Activated CD4-positive, alpha-beta T cell treated with anti-CD3 and anti-CD28 coated beads, Interleukin-10, Interleukin-2, amounts not matched to agents 100 ng/mL and 50 ng/mL, durations not matched to agents 16 hours and 8 hours (primary cell): Measurements from ENCODE around the gene SPON2.

ENCODE experiments used
- DNase-seq: peaks from one replicate; pipeline ENCODE4 v3.0.0-alpha.2; 2020

The SPON2 gene

DNA sequence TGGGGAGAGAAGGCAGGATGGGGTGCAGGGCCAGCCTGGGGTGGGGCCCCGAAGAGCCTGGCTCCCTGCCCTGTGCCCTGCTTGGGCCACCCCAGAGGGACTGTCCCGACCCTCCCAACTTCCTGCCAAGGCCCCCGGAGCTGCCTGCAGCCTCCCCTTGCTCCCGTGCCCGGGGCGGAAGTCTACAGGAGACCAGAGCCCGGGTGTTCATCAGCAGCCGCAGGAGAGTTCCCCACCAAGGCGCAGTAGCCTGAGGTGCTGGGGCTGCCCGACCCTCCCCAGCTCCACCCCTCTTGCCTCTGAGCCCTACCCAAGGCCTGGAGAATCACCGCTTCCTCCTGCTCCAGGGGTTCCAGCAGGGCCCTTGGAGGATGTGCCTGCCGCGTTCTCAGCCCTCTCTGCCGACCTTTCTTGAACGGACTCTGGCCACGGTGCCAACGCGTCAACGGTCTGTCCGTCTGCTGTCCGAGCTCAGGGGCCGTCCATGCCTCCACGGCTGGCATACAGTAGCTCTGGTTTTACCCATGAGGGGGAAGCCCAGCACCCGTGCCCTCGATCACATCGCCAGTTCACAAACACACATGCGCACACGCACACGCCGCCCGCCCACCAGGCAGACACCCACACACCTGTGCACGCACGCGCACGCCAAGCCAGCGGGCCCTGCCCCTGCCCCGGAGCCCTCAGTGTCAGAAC, 36.0 kb upstream of the SPON2 start:
- no peak for DNase-seq

DNA sequence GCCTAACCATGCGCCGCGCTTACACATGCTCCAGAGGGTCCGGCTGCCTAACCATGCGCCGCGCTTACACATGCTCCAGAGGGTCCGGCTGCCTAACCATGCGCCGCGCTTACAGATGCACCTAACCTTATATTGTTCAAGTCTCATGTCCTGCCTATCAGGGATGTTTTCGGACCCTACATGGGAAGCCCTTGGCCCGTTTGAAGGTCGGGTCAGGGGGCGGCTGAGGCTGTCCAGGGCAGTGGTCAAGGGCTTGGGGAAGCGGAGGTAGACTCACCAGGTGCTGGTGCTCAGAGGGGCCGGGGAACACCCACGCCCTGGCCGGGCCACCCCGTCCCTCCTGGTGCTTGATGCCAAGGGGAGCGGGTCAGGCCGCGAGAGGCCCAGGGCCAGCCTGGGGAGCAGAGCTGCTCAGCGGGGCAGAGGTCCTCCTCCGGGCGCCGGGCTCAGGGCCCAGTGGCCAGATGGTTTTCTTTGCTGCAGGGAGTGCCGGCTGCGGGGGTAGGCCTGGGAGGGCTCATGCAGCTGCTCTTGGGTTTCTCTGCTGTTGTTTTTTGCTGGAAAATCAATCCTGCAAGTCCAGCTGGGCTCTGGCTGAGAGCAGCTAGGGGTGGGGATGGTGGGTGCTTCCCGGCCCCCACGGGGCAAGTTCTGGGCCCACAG, 35.4 kb upstream of the SPON2 start:
- DNase-seq, result no peak

DNA sequence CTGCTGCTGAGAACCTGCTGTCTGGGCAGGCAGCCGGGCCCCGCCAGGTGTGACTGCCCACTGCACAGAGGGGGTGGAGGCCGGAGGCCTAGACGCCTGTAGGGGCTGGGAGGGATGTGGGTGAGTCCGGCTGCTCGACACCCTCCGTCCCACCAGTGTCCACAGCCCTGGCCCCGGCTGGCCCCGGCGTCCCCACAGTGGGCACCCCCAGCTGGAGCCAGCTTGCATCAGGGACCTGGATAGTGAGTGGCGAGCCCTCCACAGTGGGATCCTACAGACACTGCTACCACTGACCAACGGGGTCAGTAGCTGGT, 34.7 kb upstream of the SPON2 start:
- DNase-seq, result no peak

DNA sequence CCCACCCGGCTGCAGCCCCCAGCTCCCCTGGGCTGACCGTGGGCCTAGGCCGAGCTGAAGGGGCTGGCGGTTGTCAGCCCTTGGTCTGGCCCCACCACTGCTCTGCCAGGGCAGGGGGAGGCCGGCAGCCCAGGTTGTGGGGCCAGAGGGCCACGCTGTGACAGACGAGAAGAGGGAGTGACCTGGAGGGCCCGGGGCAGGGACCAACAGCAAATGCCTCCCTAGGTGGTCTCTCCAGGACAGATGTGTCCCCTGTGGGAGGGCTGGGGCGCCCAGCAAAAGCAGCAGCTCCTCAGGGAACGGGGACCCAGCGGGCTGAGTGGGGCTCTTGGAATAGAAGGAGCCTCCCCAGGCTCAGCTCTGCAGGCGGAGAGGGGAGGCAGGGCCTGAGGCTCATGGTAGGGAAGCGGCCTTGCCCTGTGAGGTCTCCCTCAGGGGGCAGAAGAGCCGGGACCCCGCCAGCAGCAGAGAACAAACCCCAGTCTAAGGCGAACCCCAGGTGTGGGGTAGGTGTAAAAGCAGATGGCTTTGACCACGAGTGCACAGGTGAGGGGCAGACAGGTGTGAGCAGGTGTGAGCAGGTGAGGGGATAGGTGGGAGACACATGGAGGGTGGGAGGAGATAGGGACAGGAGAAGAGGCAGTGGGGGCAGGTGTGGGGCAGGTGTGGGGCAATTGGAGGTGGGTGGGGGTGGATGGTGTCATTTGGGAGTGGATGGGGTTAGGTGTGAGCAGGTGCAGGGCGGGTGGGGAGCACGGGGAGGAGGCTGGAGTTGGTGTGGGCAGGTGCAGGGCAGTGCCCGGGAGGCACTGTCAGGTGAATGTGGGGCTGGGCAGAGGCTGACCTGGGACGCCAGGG, 34.1 kb upstream of the SPON2 start:
- no peak for DNase-seq

DNA sequence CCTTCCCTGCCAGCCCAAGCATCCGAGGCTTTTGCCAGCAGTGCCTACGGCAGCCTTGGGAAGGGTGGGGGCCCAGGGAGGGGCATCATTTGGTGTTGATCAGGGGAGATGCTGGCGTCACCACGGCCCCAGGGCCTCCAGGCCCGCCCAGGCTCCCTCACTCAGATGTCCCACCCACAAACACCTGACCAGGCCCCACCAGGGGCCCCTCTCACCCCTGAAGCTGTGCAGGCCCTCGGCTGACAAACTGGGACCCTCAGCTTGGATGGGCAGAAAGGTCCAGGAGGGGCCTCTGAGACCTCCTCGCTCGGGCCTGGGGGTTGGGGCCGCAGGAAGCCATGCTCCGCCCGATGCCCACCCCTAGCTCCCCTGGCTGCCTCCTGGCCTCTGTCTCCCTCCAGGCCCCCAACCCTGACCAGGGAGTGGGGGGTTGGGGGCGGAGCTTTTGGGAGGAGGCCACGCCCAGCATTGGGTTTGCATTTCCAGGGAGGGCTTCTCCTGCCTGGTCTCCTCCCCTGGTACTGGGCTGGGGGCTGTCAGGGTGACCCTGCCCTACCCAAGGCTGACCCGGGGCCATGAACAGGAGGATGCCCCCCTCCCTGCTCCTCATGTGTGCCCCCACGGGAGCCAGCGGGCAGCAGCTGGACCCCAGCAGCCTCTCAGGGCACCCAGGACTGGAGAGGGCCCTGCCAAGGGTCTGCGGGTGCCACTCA, 33.4 kb upstream of the SPON2 start:
- no peak for DNase-seq

DNA sequence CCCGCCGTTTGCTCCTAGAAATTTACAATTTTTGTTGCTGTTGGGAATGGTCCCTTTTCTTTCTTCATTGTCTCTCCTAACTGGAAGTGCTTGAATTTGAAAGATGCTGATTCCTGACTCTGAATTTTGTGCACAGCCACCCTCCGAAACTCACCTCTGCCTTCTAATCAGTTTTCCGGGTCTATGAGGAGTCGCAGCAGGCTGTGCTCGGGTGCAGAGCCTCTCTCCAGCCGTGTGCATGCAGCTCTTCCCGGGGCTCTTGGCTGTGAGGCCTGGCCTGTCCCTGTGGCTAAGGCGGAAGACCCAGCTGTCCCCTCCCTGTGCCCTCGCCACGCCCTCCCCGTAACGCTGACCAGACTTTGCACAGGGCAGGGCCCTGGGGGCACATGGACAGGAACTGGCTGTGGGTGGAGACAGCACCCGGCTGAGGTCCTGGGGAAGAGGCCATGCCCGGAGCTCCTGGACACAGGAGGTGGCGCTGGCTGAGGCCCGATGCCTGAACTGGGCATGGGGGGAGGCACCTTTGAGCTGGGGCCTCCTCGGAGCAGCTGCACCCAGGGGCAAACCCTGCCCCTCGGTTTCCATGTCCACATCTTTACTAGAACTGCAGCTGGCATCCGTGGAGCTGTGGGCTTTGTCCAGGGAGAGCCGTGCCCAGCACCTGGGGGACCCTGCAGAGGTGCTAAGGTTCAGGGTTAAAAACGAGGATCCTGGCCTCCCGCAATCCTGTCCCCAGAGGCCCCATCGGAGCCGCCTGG, 32.6 kb upstream of the SPON2 start:
- DNase-seq, result no peak

DNA sequence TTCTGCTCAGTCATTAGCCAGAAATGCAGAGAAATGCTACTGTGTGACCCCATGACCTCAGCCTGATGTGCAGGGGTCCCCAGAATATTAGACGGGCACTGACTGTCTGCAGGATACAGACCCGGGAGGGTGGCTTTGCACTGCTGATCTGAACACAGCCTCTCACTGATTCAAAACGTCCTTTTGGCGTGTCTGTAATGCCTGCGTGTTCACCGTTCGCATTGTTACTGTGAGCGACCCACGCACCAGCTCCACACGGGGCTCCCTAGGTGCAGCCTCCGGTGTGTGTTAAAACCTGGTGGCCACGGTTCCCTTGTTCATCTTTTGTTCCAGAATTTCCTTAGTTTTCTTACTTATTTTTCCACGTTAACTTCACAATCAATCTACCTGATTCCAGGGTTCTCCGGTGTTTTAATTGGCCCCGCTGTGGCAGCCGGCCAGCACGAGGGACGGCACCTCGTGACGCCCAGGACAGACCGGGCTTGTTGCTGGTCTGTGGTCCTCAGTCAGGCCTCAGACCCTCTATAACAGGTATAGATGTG, 32.0 kb upstream of the SPON2 start:
- DNase-seq, result no peak

DNA sequence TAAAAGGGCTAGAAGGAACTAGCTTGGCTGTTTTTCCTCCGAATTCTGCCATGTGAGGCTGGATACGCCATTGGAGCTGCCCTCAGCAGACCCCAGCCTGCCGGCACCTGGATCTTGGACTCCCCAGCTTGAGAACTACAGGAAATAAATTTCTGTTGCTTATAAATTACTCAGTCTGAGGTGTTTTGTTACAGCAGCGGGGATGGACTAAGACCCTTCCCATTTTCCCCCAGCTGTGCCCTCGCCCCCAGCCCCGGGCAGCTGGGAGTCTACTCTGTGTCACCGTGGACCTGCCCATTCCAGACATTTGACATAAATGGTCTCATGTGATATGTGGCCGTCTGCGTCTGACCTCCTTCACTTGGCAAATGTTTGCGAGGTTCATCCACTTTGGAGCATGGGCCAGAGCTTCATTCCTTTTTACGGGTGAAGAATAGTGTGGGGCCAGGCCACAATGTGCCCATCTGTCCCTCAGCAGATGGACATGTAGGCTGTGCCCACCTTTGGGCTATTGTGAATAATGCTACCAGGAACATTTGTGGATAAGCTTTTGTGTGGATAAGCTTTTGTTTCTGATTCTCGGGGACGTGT, 30.7 kb upstream of the SPON2 start:
- no peak for DNase-seq

DNA sequence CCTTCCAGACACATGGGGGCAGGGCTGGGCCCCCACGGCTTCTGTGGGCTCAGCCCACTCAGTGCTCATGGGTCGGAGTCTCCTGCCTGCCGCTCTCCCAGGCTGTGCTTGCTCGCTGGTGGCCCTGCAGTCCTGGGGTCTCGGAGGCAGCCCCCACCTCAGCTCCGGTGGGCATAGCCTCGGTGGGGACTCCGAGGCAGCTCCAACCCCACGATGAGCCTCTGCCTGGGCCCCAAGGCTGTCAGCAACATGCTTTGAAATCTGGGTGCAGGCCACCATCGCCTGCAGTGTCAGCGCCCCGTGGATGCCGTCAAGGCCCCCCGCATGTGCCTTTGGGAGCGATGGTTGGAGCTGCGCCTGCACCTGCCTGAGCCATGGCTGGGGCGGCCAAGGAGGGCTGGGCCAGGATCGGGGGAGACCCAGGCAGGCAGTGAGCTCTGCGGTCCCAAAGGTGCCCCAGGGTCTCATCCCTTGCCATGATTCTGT, 30.2 kb upstream of the SPON2 start:
- no peak for DNase-seq

DNA sequence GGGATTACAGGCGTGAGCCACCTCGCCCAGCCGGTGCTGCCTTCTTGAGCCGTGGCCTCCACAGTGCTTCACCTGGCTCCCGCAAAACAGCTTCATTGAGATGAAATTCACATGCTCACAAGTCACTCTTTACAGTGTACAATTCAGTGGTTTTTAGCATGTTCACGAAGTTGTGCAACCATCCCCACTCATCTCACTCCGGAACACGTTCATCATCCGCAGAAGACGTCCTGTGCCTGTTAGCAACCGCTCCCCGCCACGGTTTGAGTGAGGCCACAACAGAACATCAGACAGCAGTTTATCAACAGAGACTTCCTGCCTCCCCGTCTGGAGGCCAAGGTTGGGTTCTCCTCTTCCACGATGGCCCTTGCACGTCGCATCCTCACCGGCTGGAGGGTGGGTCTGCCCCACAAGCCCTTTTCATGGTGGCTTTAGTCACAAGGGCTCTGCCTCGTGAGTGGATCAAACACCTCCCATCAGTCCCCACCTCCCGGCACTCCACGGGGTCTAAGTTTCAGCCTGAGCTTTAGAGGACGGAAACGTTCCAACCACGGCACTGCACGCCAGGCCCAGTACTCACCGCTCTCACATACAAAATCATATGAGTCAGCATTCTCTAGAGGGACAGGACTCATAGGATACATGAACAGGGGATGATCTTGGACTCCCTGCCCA, 29.6 kb upstream of the SPON2 start:
- peak; percentile 95 for DNase-seq

DNA sequence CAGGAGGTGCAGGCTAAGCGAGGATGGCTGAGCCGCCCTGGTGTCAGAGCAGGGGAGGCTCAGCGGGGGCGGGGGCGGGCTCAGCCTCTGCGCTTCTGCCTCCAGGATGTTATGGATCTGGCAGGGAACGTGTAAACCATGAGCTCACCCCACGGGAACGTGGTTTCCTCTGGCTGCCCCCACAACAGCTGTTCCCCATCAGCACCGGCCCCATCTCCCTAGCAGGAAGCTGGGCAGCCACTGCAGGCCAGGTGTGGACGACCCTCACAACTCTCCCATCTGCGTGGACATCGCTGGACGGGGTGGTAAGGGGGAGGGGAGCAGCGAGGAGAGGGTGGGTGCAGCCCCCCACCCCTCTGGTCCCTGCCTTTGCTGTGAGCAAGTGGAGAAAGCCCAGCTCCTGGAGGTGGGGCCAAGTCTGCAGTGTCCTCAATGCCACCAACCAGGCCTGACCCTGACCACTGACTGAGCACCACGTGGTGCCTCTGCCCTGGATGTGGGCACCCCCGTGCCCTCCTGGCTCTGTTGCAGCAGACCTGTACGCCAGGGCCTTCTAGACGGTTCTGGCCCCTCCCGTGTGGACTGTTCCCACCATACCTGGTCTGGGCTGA, 28.1 kb upstream of the SPON2 start:
- DNase-seq, result peak; percentile 42

DNA sequence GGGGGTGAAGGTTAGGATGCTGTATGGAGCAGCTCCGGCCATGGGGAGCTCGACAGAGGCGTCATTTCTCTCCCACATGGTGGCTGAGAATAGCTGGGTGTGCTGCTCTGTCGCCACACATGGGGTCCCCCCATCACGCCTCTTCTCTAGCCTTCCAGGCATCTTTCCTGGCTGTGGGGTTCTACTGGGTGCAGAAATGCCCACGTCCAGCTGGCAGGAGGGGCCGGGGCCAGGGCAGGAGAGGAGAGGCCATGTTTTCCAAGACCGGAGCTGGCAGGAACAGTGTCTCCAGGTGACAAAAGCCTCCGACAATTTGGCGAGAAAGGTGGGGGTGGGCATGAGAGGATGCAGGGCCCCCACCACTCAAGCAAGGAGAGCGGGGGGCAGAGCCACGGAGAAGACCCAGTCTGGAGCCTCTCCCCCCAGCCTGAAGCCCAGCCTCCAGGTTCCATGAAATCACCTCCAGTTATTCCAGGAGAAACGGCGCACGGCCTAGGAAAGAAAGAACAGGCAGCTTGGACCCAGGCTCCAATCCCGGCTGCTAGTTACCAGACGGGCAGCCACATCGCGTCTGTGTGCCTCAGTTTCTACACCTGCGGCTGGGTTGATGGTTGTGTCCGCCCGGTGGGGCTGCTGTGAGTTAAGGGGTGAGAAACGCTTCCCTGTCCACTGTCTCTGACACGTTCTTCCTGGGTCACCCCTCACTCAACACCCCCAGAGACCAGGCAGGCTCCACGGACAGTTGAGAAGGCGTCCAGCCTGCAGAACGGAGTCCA, 27.4 kb upstream of the SPON2 start:
- DNase-seq, result no peak

DNA sequence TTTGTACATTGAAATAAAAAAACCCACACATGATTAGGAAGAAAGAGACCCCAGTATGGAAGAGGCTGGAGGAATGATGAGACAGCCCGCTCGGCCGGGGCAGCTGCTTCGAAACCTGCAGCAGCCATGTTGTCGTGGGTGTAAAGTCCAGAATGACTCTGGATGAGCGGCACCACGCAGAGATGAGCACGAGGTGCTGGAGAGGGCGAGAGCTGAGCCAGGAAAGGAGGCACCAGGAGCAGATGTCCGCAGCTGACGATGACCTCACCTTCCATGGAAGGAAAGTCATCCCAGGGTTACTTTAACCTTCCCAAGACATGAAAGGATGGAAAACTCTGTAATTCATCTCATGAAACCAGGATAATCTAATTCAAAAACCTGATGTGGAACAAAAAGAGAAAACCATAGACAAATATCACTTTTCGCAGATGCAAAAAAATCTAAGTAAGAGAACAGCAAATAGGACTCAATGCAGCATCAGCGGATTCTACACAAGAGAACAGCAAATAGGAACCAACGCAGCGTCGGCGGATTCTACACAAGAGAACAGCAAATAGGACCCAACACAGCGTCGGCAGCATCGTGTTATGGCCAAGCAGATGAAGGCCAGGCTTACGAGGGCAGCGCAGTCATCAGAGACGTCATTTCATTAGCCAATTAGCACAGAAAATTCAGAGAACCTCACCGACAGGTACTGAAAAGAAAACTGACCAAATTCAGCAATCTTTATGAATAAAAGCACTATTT, 25.9 kb upstream of the SPON2 start:
- no peak for DNase-seq

DNA sequence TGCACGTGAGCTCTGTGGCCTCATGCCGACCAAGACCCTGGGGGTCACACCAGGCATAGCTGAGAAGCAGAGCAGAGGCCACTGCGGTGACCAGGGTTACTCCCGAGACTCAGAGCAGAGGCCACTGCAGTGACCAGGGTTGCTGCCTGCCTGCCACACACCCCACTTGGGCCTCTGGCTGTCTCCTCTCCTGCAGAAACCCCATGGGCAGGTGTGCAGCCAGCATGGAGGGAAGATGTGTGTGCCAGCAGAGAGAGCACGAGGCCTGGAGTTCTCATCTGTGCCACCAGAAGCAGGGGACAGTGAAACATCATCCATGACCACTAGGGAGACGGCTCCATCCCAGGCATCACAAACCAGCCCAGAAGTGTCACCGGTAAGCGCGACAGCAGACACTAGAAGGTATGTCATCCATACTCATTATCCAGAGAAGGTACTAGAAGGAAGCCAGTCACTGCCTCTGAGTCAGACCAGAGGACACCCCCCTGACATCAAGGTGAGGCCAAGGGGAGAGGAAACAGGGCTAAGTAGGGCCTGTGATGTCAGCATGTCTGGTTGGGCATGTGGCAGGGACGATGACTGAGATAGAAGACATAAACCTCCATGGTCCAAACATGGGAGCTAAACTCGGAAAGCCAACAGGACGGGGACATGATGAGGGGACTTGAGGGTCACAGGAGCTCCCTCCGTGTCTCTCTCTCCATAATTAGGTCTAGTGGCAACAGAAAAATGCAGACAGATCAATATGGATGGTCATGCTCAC, 24.2 kb upstream of the SPON2 start:
- no peak for DNase-seq

DNA sequence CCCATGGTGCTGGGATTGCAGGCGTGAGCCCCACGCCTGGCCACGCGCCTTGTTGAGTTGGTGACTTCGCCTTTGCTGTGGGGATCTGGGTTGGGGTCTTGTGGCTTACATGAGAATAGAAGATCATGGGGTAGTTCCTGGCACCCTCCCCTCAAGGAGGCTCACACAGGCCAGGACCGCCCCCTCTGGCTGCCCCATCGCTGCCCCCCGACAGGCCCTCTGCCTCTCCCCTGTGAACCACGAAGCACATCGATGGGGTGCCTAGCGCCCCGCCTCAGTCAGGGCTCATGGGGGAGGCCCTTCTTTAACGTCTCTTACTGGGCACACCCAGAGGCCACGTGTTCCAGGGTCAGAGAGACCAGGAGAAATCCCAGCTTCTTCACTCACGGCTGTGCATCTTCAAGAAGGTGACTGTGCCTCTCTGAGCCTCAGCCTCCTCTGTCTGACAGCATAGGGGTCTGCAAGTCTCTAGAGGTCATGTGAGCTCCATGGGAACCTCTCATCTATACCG, 23.6 kb upstream of the SPON2 start:
- DNase-seq, result no peak

DNA sequence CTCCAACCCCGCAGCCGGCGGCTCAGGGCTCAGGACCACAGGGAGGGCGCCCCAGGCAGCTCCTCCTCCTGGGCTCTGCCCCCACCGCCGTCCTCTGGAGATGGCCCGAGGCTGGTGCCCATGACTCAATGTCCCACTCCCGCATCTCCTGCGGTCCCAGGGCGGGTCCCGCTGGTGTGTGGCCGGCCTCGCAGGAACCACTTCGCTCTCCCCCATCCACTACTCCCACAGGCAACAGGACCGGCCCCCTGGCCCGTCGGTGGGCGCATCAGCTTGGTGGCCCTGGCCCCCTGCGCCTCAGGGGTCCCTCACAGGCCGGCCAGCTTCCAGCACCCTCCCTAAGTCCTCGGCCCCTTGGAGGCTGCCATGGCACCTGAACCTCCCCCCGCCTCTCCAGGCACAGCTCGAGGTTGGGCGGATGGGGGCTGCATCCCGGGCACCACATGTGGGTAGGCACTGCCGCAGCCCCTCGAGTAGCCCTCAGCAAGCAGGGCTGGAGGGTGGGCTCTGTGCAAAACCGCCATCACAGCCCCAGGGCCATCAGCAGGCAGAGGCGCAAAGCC, 22.8 kb upstream of the SPON2 start:
- no peak for DNase-seq

DNA sequence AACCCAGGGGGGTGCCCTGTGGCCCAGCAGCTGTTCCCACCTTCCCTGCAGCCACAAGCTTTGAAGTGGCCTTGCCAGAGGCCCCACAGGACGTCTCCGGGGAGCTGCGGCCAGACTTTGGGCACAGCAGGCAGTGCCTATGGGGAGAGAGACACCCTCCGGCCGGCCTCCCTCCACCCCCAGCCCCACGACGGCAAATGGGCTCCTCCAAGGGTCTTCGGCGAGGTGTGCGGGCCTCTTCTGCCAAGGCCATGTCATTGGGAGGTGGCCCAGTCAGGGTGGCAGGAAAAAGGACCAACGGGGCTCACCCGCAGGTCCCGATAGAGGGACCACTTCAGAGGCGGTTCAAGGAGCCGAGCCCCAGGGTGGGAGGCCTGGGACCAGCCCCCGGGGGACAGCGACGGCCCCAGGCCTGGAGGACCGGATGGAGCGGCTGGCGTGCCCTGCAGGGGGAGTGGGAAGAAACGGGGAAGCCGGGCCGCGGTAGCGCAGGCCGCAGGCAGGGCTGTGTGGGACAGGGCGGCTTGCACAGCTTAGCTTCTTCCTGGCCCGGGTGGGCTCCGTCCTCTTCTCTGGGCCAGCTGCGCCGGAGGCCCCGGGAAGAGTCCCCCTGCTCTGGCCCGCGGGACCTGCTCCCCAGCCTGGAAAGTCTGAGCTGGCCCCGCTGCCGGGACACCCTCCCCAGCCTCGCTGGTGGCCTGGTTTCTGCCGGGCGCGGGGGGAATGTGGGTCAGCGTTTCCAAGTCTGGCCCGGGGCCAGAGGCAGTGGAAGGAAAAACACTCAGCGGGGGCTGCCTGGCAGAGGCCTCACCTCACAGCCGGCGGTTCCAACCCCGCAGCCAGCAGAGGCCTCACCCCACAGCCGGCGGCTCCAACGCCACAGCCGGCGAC, 21.9 kb upstream of the SPON2 start:
- DNase-seq, result no peak
